OCI-LY1 (cell line): ENCODE data around the gene SMAD6.

Experiments
- H2AFZ ChIP-seq: fragments of 200-600 bp; sonication (generic), shearing (Covaris generic); 2 replicates; pipeline ENCODE4 v1.6.0; 2014; ENCODE audit warnings: antibody characterized with exemption, mild to moderate bottlenecking, low read length
- H3F3A ChIP-seq: fragments of 200-600 bp; sonication (generic), shearing (Covaris generic); 2 replicates; pipeline ENCODE4 v1.6.0; 2014; ENCODE audit warnings: mild to moderate bottlenecking, antibody characterized with exemption, low read length, moderate library complexity; ENCODE audit not compliant: insufficient read depth
- H3K27ac ChIP-seq: fragments of 200-600 bp; sonication (generic); 2 replicates; pipeline ENCODE4 v1.5.1; 2014; ENCODE audit warnings: low read length, mixed run types, mild to moderate bottlenecking, low read depth; ENCODE audit not compliant: poor library complexity, severe bottlenecking
- H3K27me3 ChIP-seq: fragments of 200-600 bp; sonication (generic); 2 replicates; pipeline ENCODE4 v1.6.0; 2014; ENCODE audit warnings: antibody characterized with exemption, mild to moderate bottlenecking, low read length, moderate library complexity; ENCODE audit not compliant: insufficient read depth
- H3K36me3 ChIP-seq: fragments of 200-600 bp; sonication (generic); 2 replicates; pipeline ENCODE4 v1.6.1; 2014; ENCODE audit warnings: mild to moderate bottlenecking, antibody characterized with exemption, low read length, moderate library complexity, mixed read lengths; ENCODE audit not compliant: insufficient read depth
- H3K4me1 ChIP-seq: fragments of 200-600 bp; sonication (generic); 2 replicates; pipeline ENCODE4 v1.5.1; 2014; ENCODE audit warnings: mild to moderate bottlenecking, low read length, moderate library complexity; ENCODE audit not compliant: insufficient read depth, severe bottlenecking
- H3K4me2 ChIP-seq: fragments of 200-600 bp; sonication (generic), shearing (Covaris generic); 2 replicates; pipeline ENCODE4 v1.6.1; 2014; ENCODE audit warnings: low read length
- H3K4me3 ChIP-seq: fragments of 200-600 bp; sonication (generic); 2 replicates; pipeline ENCODE4 v1.5.1; 2014; ENCODE audit warnings: low read length, low read depth, mild to moderate bottlenecking, mixed read lengths; ENCODE audit not compliant: poor library complexity, severe bottlenecking
- H3K79me2 ChIP-seq: fragments of 200-600 bp; shearing (Covaris generic); 2 replicates; pipeline ENCODE4 v1.6.1; 2016; ENCODE audit warnings: mixed run types, low read length, mixed read lengths; ENCODE audit not compliant: insufficient read depth
- H3K9ac ChIP-seq: fragments of 200-600 bp; sonication (generic), shearing (Covaris generic); 2 replicates; pipeline ENCODE4 v1.6.1; 2014; ENCODE audit warnings: mild to moderate bottlenecking, low read length, mixed read lengths
- H3K9me2 ChIP-seq: fragments of 200-600 bp; sonication (generic), shearing (Covaris generic); 2 replicates; pipeline ENCODE4 v1.6.1; 2014; ENCODE audit warnings: low read depth, mild to moderate bottlenecking, low read length, mixed read lengths
- H3K9me3 ChIP-seq: fragments of 200-600 bp; shearing (Covaris generic); 2 replicates; pipeline ENCODE4 v1.6.1; 2014; ENCODE audit warnings: low read length, mixed read lengths
- H4K20me1 ChIP-seq: fragments of 200-600 bp; sonication (generic), shearing (Covaris generic); 2 replicates; pipeline ENCODE4 v1.6.0; 2016; ENCODE audit warnings: mild to moderate bottlenecking, low read length; ENCODE audit not compliant: insufficient read depth
- EZH2 ChIP-seq: fragments of 200-600 bp; sonication (generic), shearing (Covaris generic); IDR thresholded peaks from 2 replicates; pipeline ENCODE4 v1.8.0; 2017; ENCODE audit warnings: borderline replicate concordance, mixed run types, mild to moderate bottlenecking, antibody characterized with exemption, low read length, moderate library complexity, mixed read lengths
- TF ChIP-seq, protein P1 (sequence below): fragments of 200-600 bp; sonication (generic), shearing (Covaris generic); IDR thresholded peaks from 2 replicates; pipeline ENCODE4 v1.5.1; 2017; ENCODE audit warnings: mild to moderate bottlenecking, antibody characterized with exemption, low read length, moderate library complexity, mixed read lengths

Gene SMAD6

DNA sequence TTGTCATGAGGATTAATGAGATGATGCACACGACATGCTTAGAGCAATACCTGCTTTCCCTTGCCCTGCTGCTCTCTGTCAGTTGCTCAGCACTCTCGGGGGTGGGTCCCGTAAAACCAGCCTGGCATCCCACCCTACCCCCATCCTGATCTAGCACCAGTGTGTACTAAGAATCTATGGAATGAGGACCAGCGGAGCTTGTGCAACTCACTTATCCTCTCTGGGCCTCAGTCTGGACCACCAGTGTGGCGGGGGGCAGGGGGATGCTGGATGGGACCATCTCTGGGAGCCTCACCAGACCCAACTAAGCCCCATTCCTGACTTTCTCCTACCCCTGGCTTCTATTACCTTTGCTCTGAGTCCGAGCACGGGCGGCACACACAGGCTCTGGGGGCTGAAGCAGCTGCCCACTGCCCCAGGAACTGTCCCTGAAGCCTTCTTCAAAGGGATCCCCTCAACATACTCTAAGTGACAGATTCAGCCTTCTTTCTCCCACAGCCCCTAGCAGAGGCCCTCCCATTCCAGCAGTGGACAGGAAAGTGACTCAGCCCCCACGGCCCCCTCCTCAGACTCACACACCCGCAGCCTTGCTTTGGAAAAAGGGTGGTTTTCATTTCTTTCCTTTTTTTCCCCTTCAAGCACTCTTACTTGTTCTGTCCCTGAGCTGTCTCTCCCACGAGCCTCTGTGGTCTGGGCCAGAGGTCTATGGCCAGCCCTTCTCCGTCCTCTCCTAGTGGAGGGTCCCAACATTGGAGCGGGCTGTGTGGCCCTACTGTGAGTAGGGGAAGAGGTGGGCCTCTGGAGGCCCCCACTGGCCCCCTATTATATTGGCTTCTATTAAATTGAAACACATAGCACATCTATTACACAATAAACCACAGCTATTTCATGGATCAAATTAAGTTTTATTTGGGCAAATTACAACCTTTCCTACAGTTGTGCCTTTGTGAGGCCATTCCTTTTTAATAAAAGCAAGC, 100.3 kb downstream of the SMAD6 start:
- Histone ChIP-seq H3K79me2 (no peaks in the 10 kb centered on the region), H3K9me2 (no peaks in the 10 kb centered on the region), H3K4me1 (no peaks in the 10 kb centered on the region), H3K27me3 (peaks cover 5% of the 10 kb centered on the region; the same call in 1 of the 2 replicates), H2AFZ (no peak overlapping the region), H3K36me3 (no peaks in the 10 kb centered on the region), H3K9ac (no peak overlapping the region), H3K4me2 (no peak overlapping the region), H3F3A (no peaks in the 10 kb centered on the region), H3K9me3 (no peaks in the 10 kb centered on the region), H3K27ac (no peak overlapping the region), H4K20me1 (no peaks in the 10 kb centered on the region), H3K4me3 (no peak overlapping the region)
- TF ChIP-seq, protein P1, sequence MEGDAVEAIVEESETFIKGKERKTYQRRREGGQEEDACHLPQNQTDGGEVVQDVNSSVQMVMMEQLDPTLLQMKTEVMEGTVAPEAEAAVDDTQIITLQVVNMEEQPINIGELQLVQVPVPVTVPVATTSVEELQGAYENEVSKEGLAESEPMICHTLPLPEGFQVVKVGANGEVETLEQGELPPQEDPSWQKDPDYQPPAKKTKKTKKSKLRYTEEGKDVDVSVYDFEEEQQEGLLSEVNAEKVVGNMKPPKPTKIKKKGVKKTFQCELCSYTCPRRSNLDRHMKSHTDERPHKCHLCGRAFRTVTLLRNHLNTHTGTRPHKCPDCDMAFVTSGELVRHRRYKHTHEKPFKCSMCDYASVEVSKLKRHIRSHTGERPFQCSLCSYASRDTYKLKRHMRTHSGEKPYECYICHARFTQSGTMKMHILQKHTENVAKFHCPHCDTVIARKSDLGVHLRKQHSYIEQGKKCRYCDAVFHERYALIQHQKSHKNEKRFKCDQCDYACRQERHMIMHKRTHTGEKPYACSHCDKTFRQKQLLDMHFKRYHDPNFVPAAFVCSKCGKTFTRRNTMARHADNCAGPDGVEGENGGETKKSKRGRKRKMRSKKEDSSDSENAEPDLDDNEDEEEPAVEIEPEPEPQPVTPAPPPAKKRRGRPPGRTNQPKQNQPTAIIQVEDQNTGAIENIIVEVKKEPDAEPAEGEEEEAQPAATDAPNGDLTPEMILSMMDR = no peak
- no peak for TF ChIP-seq EZH2

DNA sequence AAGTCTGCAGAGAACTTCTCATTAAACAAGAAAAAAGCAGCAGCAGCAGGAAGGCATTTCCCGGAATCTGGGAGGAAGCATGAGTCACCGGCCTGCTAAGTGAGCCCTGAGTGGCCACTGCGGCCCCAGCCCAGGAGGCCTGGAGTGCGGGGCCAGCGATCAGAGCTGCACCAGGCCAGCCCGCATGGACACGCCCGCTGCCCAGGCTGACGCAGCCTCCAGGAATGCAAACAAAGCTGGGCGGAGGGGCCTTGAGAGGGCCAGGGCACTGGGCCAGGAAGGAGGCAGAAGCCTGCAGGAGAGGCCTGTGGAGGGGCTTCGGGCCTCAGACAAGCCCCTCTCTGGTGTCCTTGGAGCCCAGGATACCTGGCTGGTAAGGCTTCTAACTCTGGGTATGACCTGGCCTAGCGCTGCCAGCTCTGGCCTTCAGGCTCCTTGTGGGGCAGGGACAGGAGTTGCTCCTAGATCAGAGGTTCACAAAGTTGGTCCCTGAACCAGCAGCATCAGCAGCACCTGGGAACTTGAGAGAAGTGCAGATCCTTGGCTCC, 101.2 kb downstream of the SMAD6 start:
- TF ChIP-seq EZH2 = no peak
- TF ChIP-seq, protein P1 = no peak
- Histone ChIP-seq H3K9ac (no peak overlapping the region), H3K9me2 (no peaks in the 10 kb centered on the region), H3K79me2 (no peaks in the 10 kb centered on the region), H3F3A (no peaks in the 10 kb centered on the region), H3K27me3 (peaks cover 4% of the 10 kb centered on the region; the same call in 1 of the 2 replicates), H3K36me3 (no peaks in the 10 kb centered on the region), H3K4me1 (no peaks in the 10 kb centered on the region), H3K9me3 (no peaks in the 10 kb centered on the region), H3K27ac (no peak overlapping the region), H3K4me3 (no peak overlapping the region), H2AFZ (no peak overlapping the region), H3K4me2 (no peak overlapping the region), H4K20me1 (no peaks in the 10 kb centered on the region)

DNA sequence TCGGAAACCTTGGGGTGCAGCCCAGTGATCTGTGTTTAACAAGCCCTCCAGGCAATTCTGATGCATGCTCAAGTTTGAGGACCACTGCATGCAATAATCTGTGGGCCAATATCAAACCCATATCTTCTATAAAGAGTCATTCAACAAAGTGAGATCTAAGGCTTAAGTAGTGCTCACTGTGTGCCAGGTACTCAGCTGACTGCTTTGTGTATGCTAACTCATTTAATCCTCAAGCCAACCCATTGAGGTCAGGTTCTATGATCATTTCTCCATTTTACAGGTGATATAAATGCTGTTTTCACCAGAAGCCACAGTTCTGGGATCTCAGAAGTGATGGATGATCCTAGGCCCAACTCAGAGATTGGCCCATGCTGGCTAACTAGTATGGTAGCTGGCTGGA, 101.7 kb downstream of the SMAD6 start:
- Histone ChIP-seq H3K27ac (no peak overlapping the region), H3K4me3 (no peak overlapping the region), H3K9ac (no peak overlapping the region)

More for the DNA sequence above, 101.7 kb downstream of the SMAD6 start:
- Histone ChIP-seq H3K9me2 (no peaks in the 10 kb centered on the region), H3F3A (no peaks in the 10 kb centered on the region), H4K20me1 (no peaks in the 10 kb centered on the region), H2AFZ (no peak overlapping the region), H3K4me2 (no peak overlapping the region), H3K36me3 (no peaks in the 10 kb centered on the region), H3K27me3 (no peaks in the 10 kb centered on the region; the same call in 1 of the 2 replicates), H3K79me2 (no peaks in the 10 kb centered on the region), H3K9me3 (no peaks in the 10 kb centered on the region), H3K4me1 (no peaks in the 10 kb centered on the region)
- TF ChIP-seq EZH2 = no peak
- TF ChIP-seq, protein P1 = no peak
